HG03064 (cell line): ENCODE data around the gene CXCL17.
"Not testable (repeated sequence)": the region's sequence is repeated elsewhere in the genome, so short reads cannot be mapped to it uniquely, and the experiment has no call there.

ENCODE experiments used
- ATAC-seq: cut with Tn5 transposase; IDR thresholded peaks from one replicate; pipeline ENCODE4 v1.9.1; 2021; ENCODE audit warnings: low read depth; ENCODE audit not compliant: unreplicated experiment

Gene CXCL17, protein sequence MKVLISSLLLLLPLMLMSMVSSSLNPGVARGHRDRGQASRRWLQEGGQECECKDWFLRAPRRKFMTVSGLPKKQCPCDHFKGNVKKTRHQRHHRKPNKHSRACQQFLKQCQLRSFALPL

DNA sequence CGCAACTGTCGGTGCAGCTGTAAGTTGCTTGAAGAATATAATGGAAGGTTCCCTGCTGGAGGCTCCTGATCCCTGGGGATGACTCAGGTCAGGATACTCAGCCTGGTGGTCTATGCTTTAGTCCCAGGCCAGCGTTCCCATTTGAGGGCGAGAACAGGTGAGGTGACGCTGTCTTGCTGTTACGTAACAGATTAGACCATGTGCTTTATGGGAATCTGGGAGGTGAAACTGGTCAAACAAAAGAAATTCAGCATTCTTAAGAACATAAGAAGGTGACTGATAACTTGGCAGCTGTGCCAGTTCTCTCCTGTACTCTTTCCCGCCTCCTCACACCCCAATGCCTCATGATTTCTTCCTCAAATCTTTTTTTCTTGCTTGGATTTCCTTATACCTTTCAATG, at the start of gene CXCL17:
CXCL17 (minus strand) TSS at position 114 of the 400 bp plus-strand sequence. CDS start 114 bp downstream, outside the sequence.
- ATAC-seq, result no peak

DNA sequence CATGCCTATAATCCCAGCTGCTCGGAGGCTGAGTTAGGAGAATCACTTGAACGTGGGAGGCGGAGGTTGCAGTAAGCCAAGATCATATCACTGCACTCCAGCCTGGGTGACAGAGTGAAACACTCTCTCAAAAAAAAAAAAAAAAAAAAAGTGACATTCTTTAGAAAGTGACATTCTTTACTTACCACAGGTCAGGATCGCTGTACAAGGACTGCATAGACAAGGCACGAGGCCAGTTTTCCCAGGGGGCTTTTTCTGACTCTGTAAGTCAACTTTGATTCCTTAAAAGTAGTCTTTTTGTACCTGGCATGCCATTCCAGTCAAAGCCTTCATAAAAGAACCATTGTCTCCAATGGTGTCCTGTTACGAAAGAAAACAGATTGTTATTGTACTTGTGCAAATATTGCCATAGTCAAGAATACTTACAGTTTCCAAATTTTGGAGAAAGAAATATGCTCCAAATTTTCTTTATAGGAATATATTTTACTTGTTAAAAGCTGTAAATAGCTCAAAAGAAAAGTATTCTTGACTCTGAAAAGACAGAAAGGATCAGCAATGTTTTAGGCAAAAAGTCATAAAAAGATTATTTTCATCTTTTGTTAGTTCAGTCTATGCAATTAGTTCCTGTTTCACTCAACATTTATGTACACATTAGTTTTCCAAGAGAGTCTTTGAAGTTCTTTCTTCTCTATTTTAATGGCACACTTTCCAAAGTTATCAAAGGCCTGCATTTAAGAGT, 46.2 kb upstream of the CXCL17 start:
- ATAC-seq, result no peak

DNA sequence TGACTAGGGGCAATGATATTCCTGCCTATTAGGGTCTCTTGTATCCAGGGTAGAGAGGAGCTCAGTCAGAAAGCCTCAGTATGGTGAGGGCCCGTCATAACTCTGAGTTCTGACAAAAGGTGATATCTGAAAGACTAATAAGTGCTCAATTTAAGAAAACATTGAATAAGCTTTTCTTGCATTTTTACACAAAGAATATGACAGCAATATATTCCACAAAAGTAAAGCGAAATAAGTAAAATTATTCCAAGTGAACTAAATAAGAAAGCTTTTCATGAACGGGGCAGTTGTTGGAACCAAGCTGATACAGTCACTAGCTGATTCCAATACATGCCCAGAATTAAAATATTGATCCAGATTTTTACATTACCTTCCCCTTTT, 45.0 kb upstream of the CXCL17 start:
- no peak for ATAC-seq

DNA sequence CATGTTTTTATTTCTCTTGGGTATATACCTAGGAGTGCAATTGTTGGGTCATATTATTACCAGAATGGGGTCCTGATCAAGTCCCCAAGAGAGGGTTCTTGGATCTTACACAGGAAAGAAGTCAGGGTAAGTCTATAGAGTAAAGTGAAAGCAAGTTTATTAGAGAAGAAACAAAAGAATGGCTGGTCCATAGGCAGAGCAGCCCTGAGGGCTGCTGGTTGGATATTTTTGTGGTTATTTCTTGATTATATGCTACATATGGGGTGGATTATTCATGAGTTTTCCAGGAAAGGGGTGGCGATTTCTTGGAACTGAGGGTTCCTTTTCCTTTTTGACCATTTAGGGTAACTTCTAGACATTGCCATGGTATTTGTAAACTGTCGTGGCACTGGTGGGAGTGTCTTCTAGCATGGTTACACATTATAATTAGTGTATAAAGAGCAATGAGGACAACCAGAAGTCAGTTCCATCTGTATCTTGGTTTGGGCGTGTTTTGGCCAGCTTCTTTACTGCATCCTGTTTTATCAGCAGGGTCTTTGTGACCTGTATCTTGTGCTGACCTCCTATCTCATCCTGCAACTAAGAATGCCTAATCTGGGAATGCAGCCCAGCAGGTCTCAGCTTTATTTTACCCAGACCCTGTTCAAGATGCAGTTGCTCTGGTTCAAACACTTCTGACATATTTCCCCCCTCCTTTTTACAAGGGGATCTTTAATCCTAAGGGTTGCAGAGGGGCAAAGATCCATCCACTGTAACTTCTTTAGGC, 44.5 kb upstream of the CXCL17 start:
- ATAC-seq, result no peak

DNA sequence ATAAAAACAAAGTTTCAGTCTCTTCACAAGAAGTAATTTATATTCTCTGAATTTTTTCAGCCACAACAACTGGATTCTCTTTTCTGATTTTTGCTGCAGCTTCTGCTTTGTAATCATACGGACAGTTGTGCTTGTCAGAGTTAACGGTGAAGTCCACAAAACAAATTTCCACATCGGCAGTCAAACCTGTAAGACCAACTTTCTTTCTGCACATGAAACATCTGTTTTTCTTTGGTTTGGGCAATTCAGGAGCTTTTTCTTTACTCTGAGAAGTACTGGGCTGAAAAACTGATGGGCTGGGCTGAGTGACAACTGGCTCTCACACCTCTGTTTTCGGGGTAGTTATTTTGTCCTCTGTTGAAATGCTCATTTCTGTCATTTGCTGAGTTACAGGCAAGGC, 42.3 kb upstream of the CXCL17 start:
- not testable (repeated sequence) for ATAC-seq

DNA sequence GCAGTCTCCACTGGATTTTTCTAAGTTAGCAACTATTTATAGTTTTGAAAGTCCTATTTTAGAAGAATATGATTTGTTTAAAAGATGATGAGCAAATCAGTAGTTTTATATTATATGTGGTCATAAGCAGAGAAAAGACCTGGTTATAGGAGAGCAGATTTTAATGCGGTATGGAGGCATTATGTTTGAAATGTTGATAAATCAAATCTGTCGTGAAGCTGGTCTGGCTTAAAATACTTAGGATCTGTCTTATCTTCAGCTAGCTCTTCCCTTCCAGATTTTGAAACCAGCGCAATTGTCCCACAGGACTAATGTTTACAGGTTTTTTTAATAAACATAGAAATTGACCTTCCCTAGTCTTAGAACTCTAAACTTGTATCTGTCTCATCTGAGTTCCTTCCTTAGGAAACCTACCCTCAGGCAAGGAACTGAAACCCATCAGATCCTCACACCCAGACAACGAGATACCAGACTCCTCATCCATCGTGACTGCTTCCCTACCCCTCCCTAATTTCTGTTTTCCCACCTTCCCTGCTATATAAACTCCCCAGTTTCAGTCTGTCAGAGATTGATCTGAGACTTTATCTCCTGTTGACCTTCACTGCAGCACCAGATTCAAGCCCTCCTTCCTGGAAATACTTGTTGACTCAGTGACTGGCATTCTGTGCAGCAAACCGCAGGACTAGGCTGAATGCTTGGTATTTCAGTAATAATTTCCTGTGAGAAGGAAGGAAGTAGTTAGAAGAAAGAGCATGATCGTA, 37.8 kb upstream of the CXCL17 start:
- no peak for ATAC-seq

DNA sequence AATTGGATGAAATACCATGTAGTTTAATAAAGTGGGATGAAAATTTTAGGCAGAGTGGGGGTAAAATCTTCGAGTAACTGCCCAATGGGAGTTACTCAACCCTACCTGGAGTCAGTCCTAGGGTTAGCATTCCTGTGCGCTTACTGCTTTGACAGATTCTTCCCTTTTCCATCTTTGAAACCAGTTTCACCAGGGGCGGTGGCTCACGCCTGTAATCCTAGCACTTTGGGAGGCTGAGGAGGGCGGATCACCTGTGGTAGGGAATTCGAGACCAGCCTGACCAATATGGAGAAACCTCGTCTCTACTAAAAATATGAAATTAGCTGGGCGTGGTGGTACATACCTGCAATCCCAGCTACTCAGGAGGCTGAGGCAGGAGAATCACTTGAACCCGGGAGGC, 37.0 kb upstream of the CXCL17 start:
- ATAC-seq, result no peak

DNA sequence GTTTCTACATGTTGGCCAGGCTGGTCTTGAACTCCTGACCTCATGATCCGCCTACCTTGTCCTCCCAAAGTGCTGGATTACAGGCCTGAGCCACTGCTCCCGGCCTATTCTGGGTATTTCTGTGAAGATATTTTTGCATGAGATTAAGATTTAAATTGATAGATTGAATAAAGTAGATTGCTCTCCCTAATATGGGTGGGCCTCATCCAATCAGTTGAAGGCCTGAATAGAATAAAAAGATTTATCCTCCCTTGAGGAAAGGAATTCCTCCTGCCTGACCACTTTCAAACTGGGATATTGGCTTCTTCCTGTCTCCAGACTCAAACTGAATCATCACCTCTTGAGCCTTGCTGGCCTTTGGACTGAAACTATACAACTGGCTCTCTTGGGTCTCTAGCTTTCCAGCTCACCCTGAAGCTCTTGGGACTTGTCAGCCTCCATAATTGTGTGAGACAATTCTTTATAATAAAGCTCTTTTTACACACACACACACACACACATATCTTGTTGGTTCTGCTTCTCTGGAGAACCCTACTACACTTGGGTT, 36.1 kb upstream of the CXCL17 start:
- ATAC-seq, result no peak

DNA sequence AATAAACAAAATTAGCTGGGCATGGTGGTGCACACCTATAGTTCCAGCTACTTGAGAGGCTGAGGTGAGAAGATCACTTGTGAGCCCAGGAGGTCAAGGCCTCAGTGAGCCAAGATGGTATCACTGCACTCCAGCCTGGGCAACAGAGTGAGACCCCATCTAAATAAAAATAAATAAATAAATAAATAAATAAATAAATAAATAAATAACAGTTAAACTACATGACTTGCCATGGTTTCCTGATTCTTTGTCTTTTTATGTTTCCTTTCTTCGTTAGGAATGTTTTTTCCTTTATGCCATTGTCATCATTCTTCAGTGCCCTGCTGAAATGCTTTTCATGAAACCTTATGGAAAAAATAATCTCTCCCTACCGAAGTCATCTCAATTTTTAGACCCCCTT, 35.2 kb upstream of the CXCL17 start:
- no peak for ATAC-seq

DNA sequence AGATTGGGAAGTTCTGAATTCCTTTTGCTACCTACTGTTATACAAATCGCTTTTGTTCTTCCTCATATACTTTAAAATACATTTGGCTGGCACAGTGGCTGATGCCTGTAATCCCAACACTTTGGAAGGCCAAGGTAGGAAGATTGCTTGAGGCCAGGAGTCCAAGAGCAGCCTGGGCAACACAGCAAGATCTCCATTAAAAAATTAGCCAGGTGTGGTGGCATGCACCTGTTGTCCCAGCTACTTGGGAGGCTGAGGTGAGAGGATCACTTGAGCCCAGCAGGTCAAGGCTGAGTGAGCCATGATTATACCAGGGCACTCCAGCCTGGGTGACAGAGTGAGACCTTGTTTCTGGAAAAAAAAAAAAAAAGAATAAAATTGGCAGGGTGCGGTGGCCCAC, 34.4 kb upstream of the CXCL17 start:
- no peak for ATAC-seq

DNA sequence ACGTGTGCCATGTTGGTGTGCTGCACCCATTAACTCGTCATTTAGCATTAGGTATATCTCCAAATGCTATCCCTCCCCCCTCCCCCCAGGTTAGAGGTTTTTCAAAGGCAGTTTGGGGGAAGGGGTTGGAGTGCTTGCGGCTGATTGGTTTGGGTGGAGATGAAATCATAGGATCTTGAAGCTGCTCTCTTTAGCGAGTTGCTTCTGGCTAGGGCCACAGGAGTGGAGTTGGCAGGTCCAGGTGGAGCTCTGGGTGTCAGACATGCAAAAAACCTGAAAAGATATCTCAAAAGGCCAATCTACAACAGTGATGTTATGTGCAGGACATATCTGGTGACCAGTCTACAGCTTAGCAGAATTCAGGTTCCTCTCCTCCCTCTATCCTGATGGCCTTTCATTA, 32.6 kb upstream of the CXCL17 start:
- ATAC-seq, result no peak

DNA sequence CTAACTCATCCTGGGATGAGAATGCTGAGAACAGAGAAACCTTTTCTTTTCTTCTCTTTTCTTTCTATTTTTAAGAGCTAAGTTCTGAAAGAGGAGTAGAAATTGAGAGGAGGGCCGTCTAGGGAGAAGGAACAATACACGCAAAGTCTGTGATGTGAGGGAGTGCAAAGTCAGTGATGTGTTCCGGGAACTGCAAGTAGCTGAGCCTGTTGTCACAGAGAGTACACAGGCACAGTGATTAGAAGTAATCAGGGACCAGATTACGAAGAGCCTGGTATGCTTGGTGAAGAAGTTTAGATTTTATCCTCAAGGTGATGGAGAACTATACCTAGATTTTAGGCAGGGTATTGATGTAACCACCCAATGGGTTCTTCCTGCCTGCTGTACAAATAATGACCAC, 32.0 kb upstream of the CXCL17 start:
- no peak for ATAC-seq

DNA sequence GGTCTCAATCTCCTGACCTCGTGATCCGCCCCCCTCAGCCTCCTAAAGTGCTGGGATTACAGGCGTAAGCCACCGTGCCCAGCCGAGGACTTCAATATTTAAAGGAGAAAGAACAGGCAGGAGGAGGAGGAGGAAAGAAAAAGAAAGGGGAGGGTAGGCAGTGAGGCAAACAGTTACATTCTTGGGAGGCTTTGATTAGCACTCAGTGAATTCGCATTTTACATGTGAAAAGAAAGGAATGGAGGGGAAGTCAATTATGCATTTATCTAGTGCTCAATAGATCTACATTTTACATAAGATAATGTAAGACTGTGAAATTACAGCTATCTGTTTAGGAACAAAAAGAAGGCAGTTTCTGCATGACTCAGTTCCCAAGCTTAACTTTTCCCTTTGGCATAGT, 30.9 kb upstream of the CXCL17 start:
- no peak for ATAC-seq

DNA sequence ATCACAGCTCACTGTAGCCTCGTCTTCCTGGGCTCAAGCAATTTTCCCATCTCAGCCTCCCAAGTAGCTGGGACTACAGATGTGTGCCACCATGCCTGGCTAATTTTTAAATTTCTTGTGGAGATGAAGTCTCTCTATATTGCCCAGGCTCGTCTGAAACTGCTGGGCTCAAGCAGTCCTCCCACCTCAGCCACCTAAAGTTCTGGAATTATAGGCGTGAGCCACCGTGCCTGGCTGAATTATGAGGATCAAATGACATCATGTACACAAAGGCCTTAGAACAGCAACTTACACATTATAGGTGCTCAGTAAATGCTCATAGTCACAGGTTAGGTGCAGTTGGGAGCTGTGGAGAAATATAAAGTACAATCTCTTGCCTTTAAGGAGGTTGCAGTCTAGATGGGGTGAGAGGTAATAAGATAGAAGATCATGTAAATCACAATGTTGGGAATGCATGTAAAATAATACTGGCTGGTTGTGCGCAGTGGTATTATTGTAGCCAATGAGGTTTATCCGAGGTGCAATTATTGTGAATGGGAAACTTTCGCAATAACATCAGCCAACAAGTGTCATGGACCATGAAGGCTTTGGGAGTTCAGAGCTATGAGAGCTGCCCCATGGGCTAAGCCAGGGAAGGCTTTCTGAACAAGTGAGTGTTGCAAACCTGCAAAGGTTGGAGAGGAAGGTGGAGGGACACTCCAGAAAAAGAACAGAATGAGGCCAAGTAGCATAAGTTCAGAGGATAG, 29.8 kb upstream of the CXCL17 start:
- no peak for ATAC-seq

DNA sequence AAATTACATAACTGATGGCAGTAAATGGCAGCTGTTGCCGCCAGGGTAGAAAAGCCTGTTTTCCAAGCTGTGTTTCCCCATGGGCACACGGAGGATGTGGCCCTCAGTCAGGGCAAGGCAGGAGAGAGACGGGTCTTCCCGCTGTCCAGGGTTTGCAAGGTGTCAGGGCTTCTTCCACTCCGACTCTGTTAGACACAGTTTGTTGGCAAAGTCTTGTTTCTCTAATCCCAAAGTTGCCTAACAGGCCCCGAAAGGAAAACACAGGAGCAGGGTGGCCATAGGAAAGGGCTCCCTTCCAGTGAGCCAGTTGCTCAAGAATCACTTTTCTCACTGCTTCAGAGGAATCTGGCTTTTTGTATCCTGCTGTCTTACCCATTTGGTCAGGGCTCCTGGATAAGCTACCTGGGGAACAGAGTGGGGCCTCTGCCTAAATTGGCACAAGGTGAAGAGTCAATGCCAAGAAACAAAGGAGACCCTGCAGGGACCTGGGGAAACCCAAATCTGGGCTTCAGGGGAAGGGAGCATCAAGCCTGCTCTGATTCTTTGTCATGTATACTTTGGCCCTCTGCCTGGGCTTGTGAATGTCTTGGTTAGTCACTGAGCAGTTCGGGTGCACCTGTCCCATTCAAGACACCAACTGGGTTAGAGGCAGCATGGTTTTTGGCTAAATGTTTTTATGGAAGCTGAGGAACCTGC, 29.0 kb upstream of the CXCL17 start:
- no peak for ATAC-seq

DNA sequence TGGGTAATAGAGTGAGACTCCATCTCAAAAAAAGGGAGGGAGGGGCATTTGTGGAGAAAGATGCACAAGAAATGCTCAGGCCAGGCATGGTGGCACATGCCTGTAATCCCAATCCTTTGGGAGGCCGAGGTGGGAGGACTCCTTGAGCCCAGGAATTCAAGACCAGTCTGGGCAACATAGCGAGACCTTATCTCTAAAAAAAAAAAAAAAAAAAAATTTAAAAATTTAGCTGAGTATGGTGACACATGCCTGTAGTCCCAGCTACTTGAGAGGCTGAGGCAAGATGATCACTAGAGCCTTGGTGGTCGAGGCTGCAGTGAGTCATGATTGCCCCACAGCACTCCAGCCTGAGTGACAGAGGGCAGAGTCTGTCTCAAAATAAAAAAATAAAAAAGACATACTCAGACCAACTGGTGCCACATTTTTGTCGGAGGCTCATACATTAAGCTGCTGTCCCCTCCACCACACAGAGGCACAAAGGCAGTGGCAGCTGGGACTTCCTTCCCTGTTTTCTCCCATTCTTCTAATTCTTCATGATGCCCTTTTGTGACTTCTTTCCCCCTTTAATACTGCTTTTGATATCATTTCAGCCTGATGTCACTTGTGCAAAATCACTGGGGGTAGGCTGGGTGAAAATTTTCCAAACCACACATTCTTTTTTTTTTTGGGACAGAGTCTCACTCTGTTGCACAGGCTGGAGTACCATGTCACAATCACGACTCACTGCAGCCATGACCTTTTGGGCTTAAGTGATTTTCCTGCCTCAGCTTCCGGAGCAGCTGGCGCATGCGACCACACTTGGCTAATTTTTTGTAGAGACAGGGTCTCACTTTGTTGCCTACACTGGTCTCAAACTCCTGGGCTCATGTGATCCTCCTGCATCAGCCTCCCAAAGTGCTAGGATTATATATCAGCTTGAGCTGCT, 26.8 kb upstream of the CXCL17 start:
- no peak for ATAC-seq

DNA sequence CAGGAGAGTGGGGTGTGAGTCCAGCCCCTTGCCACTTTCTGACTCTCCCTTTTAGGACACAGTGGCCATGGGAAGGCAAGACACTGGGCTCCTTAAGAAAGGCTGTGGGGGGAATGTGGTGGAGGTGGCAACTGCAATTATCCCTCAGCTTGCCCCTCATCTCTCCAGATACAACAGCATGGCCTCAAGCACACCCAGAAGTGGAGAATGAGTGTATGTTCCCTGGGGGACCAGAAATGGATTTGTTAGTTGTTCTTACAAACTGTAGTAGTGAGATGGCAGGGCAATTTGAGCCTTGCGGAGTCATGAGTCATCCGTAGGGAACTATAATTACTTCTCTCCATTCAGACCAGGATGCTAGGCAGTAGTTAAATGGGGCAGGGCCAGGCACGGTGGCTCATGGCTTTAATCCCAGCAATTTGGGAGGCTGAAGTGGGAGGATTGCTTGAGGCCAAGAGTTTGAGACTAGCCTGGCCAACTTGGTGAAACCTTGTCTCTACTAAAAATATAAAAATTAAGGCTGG, 25.6 kb upstream of the CXCL17 start:
- ATAC-seq, result no peak

DNA sequence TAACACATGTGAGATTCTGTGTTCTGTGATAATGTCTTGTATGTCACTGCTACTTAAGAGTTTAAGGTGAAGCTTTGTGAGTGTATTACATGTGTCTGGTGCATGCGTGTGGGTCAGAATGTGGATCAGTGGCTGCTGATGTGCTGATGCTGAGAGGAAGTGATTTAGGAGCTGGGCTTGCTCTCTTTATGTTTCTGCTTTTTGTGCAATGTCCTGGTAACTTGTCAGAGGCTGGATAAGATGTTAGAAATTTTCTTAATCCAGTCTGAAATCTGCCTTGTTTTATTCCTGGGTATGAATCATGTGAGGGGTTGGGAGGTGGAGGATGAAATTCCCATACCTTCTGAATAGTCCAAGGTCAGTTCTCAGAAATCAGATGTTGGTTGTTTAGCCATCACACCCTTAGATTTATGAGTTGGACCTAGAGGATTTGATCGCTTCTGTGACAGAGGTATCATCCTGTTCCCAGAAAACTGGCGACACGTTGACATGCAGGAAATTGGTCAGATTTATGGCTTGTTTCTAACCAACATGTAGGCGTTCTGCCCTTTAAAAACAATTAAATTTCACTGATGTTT, 24.5 kb upstream of the CXCL17 start:
- ATAC-seq, result no peak
